Measurements from ENCODE around the gene PNPLA2.

Gene PNPLA2

DNA sequence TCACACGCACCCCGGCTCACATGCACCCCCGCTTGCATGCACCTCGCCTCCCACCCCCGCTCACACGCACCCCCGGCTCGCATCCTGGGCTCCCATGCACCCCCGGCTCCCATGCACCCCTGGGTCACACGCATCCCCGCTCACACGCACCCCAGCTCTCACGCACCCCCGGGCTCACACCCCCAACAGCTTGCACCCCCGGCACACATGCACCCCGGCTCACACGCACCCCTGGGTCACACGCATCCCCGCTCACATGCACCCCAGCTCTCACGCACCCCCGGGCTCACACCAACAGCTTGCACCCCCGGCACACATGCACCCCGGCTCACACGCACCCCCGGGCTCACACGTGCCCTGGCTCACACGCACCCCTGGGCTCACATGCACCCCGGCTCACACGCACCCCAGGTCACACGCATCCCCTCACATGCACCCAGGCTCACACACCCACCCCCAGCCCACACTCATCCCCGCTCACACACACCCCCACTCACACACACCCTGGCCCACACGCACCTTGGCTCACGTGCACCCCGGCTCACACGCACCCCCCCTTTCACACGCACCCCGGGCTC lies 40.1 kb downstream of the PNPLA2 start:
- no peak for DNase-seq (ENCODE audit: low read depth in 2 of 2)

DNA sequence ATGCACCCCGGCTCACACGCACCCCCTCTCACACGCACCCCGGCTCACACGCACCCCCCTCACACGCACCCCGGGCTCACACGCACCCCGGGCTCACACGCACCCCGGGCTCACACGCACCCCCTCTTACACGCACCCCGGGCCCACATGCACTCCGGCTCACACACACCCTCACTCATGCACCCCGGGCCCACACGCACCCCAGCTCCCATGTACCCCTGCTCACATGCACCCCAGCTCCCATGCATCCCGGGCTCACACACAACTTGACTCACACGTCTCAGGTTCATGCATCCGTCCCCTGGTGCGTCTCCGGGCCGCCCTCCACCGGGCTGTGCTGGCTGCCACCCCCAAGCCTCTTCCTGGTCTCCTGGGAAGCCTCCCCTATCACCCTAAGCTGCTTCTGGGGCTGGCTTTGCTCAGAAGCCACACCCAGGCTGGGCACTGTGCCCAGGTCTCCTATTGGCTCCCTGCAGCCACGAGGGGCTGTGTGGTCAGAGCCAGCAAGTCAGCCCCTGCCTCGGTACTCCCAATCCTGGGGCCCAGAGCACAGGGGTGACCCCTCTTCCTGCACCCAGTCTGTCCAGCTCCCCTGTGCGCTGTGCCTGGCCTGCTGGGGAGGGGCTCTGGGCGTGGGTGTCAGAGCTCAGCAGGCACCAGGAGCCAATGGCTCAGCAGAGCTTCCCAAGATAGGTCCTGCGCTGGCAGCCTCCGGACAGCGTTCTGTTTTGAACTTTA lies 40.8 kb downstream of the PNPLA2 start:
- DNase-seq (ENCODE audit: low read depth in 2 of 2) = no peak

- no peak for DNase-seq (ENCODE audit: low read depth in 2 of 2)
Measured at GRCh38 chr11:860234-861104, 41.8 kb downstream of the PNPLA2 start.

GRCh38 chr11:861105-861479 lies 42.4 kb downstream of the PNPLA2 start:
- no peak for DNase-seq (ENCODE audit: low read depth in 2 of 2)

DNA sequence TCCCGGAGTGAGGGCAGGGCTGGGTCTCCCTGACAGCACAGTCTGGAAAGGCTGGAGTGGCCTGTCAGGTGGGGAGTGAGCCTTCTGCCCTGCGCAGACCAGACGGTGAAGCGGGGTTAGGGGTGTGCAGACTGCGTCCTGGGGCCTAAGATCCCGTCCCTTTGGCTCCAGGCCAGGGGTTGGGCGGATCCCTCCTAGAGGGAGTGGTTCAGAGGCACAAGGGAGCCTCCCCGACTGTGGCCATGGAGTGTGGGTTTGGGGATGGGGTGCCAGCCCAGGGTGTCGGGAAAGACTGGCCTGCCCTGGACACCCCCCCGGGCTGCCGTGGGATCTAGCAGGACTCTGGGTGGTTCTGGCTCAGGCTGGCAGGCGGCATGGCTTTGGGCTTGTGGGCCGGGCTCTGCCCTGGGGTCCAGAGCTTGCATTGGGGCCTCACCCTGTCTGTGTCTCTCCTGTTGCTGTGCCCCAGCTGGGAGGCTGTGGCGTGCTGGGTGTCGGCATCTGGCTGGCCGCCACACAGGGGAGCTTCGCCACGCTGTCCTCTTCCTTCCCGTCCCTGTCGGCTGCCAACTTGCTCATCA lies 43.5 kb downstream of the PNPLA2 start:
- DNase-seq (ENCODE audit: low read depth in 2 of 2) = no peak

- DNase-seq (ENCODE audit: low read depth in 2 of 2) = no peak
Measured at GRCh38 chr11:862696-863022, 43.9 kb downstream of the PNPLA2 start.

- no peak for DNase-seq (ENCODE audit: low read depth in 2 of 2)
Measured at GRCh38 chr11:863023-863909, 44.6 kb downstream of the PNPLA2 start.

DNA sequence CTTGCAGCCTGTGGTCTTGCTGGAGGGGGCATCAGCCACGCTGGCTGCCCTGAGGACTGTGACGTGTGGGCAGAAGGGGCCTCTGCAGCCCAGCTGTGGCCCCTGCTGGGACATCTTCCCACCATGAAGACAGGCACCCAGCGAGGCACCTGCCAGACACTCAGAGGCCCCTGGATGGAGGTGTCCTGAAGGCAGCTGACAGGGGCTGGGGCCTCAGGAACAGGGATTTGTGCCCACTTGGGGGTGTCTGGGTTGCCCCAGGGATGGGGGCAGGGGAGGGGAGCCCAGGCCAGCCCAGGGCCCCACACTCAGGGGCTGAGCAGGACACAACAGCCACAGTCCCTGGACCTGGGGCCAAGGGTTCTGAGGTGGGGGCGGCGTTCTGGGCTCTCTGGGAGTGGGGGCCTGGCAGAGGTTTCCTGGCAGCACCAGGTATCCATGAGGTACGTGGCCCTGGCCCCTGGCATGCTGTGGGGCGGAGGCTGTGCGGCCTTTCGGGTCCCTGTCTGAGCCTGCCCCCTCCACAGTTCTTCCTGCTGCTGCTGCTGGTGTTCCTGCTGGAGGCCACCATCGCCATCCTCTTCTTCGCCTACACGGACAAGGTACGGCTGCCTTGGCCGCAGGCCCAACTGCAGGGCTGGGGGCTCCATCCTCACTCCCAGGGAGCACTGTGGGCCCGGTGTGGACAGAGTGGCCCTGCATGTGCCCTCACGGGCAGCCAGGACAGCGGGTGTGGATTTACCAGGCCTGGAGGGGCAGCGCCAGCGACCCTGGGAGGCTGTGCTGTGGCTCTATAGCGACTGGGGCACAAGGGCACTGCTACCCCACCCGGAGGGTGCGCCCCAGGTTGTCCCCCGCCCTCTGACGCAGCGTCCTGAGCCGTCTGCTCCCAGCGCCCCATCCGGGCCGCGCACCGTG lies 45.5 kb downstream of the PNPLA2 start:
- no peak for DNase-seq (ENCODE audit: low read depth in 2 of 2)

DNA sequence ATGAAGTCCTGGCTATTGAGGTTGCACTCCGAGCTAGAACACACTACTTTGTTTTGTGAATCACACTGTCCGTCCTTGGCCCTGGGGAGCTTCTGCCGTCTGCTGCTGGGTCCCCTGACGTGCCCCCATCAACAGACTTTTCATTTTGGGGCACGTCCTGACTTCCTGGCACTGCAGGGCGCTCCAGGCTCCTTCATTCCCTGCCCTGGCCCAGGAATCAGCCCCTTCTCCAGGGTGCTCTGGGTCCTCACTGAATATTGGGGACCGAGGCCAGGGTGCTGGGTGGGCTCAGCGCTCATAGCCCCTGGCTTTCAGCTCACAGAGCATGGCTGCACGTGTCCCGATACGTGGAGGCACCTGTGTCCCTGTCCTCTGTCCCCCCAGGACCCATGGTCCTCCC lies 46.2 kb downstream of the PNPLA2 start:
- DNase-seq (ENCODE audit: low read depth in 2 of 2) = no peak

GRCh38 chr11:865462-866430 lies 47.0 kb downstream of the PNPLA2 start:
- DNase-seq (ENCODE audit: low read depth in 2 of 2) = no peak

GRCh38 chr11:866481-866880 lies 47.8 kb downstream of the PNPLA2 start:
- no peak for DNase-seq (ENCODE audit: low read depth in 2 of 2)

DNA sequence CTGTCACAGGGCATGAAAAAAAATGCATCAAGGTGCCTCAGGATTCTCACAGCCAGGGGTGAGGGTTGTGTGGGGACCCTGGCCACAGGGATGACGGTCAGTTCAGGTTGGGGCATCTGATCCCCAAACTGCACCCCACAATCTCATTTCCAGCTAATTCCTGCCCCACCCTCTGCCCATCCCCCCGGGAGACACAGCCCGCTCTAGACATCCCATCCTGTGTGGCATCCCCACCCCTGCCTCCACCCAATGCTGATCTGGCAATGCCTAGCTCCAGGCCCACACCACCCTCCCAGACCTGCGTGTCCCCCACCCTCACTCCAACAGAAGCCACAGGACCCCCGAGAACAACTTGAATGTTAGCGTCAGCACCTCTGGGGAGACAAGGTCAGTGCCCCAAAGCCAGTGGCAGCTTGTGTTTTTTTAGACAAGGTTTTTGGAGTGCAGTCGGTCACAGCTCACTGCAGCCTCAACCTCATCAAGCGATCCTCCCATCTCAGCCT lies 49.2 kb downstream of the PNPLA2 start:
- no peak for DNase-seq (ENCODE audit: low read depth in 2 of 2)

DNA sequence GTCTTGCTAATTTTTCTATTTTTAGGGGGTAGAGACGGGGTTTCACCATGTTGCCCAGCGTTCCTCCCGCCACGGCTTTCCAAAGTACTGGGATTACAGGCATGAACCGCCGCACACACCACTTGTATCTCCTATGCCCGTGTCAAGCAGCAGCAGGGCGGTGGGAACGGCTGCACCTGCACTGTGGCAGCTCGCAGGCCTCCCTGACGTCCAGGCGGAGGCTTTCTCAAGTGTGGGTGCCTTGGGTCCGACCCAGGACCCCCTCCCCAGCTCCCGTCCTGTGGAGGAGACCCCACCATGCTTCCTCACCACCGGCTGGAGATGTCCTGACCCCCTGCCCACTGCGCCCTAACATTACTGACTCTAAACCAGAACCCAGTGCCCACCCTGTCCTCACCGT lies 49.7 kb downstream of the PNPLA2 start:
- DNase-seq (ENCODE audit: low read depth in 2 of 2) = no peak

- DNase-seq (ENCODE audit: low read depth in 2 of 2) = no peak
Measured at GRCh38 chr11:868802-869201, 50.1 kb downstream of the PNPLA2 start.

DNA sequence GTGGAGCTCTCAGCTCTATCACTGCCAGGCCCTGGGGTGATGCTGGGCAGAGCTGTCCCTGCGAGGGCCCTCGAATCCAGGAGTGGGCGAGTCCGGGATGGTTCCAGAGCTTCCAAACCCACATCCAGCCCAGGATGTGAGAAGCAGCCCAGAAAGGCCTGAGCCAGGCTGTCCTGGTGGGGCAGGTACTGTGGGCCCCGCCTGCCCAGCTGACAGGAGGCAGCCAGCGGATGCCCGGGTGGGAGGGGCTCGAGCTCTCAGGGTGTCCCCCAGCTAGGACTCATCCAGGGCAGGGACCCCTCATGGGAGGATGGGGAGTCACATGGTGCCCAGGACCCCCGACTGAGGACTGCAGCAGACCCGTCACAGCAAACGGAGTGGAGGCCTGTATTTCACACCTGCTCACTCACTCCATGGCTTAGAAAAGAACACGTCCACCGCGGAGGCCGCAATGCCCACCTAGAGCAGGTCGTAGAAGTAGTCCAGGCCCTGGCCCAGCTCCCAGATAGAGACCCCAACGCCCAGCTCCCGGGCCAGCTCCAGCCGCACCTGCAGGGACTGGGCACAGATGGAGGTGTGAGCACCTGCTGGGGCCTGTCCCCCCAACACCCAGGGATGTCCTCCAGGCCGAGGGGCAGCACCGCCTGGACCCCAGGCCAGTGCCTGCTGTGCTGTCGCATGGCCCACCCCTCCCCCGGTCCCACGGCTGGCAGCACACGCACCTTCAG lies 50.8 kb downstream of the PNPLA2 start:
- DNase-seq (ENCODE audit: low read depth in 2 of 2) = no peak

GRCh38 chr11:870127-870413 lies 51.4 kb downstream of the PNPLA2 start:
- DNase-seq (ENCODE audit: low read depth in 2 of 2) = no peak

DNA sequence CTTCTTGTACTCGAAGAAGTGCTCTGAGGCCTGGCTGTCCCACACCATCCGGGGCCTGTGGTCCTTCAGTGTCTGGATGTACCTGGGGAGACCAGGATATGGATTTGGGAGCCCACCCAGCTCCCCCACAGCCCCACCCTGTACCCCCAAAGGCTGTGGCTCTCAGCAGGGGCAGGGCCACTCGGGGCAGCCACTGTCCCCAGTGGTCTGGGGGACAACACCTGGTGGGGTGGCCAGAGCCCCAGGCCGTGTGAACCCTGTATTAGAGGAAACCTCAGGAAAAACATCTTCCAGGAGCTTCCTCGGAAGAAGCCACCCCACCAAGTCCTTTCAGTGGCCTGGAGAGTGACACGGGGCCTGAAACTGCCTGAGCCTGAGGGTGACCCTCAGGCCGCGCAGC lies 51.7 kb downstream of the PNPLA2 start:
- no peak for DNase-seq (ENCODE audit: low read depth in 2 of 2)

GRCh38 chr11:871472-871871 lies 52.8 kb downstream of the PNPLA2 start:
- no peak for DNase-seq (ENCODE audit: low read depth in 2 of 2)

GRCh38 chr11:872799-873198 lies 54.1 kb downstream of the PNPLA2 start:
- no peak for DNase-seq (ENCODE audit: low read depth in 2 of 2)

All from stimulated activated CD8-positive, alpha-beta memory T cell treated with anti-CD3 and anti-CD28 coated beads, Interleukin-15, amount 100 ng/mL, for 4 hours (primary cell).